Skeletal muscle satellite cell (primary cell): Measurements from ENCODE around the gene PCDHB13.
"Not testable (repeated sequence)": the region's sequence is repeated elsewhere in the genome, so short reads cannot be mapped to it uniquely, and the experiment has no call there.

ENCODE experiments used
- H3K27me3 ChIP-seq: 2 replicates; pipeline ENCODE4 v1.7.0; 2013; ENCODE audit warnings: low read length; ENCODE audit not compliant: control insufficient read depth, insufficient read depth
- H3K36me3 ChIP-seq: 2 replicates; pipeline ENCODE4 v1.7.0; 2013; ENCODE audit warnings: mild to moderate bottlenecking, control low read depth, low read length; ENCODE audit not compliant: insufficient read depth
- H3K4me1 ChIP-seq: 2 replicates; pipeline ENCODE4 v1.7.0; 2013; ENCODE audit warnings: low read length; ENCODE audit not compliant: control insufficient read depth, insufficient read depth
- H3K4me2 ChIP-seq: 2 replicates; pipeline ENCODE4 v1.7.0; 2013; ENCODE audit warnings: mild to moderate bottlenecking, low read length
- H3K4me3 ChIP-seq: 2 replicates; pipeline ENCODE4 v1.7.0; 2013; ENCODE audit warnings: low read length
- H3K9ac ChIP-seq: 2 replicates; pipeline ENCODE4 v1.7.0; 2013; ENCODE audit warnings: mild to moderate bottlenecking, low read depth, low read length, moderate library complexity
- H3K9me3 ChIP-seq: replicated peaks from 2 replicates; pipeline ENCODE4 v1.7.0; 2013; ENCODE audit warnings: mild to moderate bottlenecking, control low read depth, low read length

PCDHB13 gene

GRCh38 chr5:141210849-141211248 is 2.9 kb upstream of the PCDHB13 start:
- H3K4me3 ChIP-seq, H3K9ac ChIP-seq, H3K9me3 ChIP-seq, H3K36me3 ChIP-seq, H3K27me3 ChIP-seq, H3K4me1 ChIP-seq, H3K4me2 ChIP-seq: not testable (repeated sequence)

GRCh38 chr5:141214583-141214982 is 864 bp downstream of the PCDHB13 start:
- not testable (repeated sequence) for H3K36me3 ChIP-seq, H3K9ac ChIP-seq, H3K4me3 ChIP-seq, H3K9me3 ChIP-seq, H3K27me3 ChIP-seq, H3K4me2 ChIP-seq, H3K4me1 ChIP-seq

DNA sequence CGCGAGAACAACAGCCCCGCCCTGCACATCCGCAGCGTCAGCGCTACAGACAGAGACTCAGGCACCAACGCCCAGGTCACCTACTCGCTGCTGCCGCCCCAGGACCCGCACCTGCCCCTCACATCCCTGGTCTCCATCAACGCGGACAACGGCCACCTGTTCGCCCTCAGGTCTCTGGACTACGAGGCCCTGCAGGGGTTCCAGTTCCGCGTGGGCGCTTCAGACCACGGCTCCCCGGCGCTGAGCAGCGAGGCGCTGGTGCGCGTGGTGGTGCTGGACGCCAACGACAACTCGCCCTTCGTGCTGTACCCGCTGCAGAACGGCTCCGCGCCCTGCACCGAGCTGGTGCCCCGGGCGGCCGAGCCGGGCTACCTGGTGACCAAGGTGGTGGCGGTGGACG is 1.8 kb downstream of the PCDHB13 start:
- H3K27me3 ChIP-seq, H3K4me3 ChIP-seq, H3K36me3 ChIP-seq, H3K4me1 ChIP-seq, H3K9me3 ChIP-seq, H3K9ac ChIP-seq, H3K4me2 ChIP-seq: not testable (repeated sequence)

DNA sequence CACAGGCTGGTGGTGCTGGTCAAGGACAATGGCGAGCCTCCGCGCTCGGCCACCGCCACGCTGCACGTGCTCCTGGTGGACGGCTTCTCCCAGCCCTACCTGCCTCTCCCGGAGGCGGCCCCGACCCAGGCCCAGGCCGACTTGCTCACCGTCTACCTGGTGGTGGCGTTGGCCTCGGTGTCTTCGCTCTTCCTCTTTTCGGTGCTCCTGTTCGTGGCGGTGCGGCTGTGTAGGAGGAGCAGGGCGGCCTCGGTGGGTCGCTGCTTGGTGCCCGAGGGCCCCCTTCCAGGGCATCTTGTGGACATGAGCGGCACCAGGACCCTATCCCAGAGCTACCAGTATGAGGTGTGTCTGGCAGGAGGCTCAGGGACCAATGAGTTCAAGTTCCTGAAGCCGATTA is 2.3 kb downstream of the PCDHB13 start:
- H3K27me3 ChIP-seq, H3K4me1 ChIP-seq, H3K4me2 ChIP-seq, H3K9ac ChIP-seq, H3K9me3 ChIP-seq, H3K4me3 ChIP-seq, H3K36me3 ChIP-seq: not testable (repeated sequence)

DNA sequence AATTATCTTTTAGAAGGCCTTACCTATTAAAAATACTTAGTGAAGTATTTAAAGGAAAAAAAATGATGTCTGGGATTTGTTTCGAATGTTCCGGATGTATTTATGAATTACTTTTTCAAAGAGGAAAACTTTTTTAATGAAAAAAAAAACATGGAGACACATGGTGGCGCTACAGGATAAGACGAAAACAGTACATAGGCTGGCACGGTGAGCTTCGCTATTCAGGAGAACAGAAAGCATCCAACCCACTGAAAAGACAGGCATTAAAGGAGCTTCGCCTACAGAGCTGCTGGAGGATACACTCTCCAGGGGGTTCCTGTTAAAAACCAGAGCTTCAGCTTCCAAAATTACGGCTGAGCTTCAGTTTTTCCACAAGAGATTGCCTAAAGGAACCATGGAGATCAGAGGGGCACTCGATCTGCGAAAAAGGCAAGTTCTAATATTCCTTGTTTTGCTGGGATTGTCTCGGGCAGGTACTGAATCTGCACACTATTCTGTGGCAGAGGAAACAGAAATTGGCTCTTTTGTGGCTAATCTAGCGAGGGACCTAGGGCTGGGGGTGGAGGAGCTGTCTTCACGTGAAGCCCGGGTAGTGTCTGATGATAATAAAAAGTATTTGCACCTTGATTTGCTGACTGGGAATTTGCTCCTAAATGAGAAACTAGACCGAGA is 9.5 kb downstream of the PCDHB13 start, which contains the start of gene PCDHB14:
Gene PCDHB14, plus strand, starts transcription at position 232 of the 672 bp plus-strand sequence. Its CDS starts 163 bp downstream, at position 395.
- Histone ChIP-seq H3K4me2 (peak within 1 kb of the TSS; percentile 65), H3K4me1 (no peaks in the 10 kb centered on the region), H3K9ac (no peak within 1 kb of the TSS), H3K4me3 (peak within 1 kb of the TSS; percentile 60), H3K9me3 (no peaks in the 10 kb centered on the region), H3K27me3 (no peaks in the 10 kb centered on the region), H3K36me3 (no peaks in the 10 kb centered on the region)

- H3K4me2 ChIP-seq, H3K9ac ChIP-seq, H3K4me1 ChIP-seq, H3K36me3 ChIP-seq, H3K4me3 ChIP-seq, H3K27me3 ChIP-seq, H3K9me3 ChIP-seq: not testable (repeated sequence)
These were observed 11.1 kb downstream of the PCDHB13 start for GRCh38 chr5:141224844-141225243.

- not testable (repeated sequence) for H3K9ac ChIP-seq, H3K4me1 ChIP-seq, H3K9me3 ChIP-seq, H3K4me3 ChIP-seq, H3K27me3 ChIP-seq, H3K4me2 ChIP-seq, H3K36me3 ChIP-seq
These were observed 11.7 kb downstream of the PCDHB13 start for GRCh38 chr5:141225421-141225820.

- peak overlapping the region; percentile 48 for H3K4me2 ChIP-seq
- H3K4me3 ChIP-seq: peak overlapping the region; percentile 61
- peaks cover 4% of the 10 kb centered on the region for H3K27me3 ChIP-seq
- H3K4me1 ChIP-seq: no peaks in the 10 kb centered on the region
- no peak overlapping the region for H3K9ac ChIP-seq
- H3K9me3 ChIP-seq: peaks cover 15% of the 10 kb centered on the region
- no peaks in the 10 kb centered on the region for H3K36me3 ChIP-seq
These were observed 20.5 kb downstream of the PCDHB13 start for GRCh38 chr5:141234109-141234667.

- H3K9ac ChIP-seq, H3K4me2 ChIP-seq, H3K36me3 ChIP-seq, H3K27me3 ChIP-seq, H3K4me3 ChIP-seq, H3K4me1 ChIP-seq: not testable (repeated sequence)
- H3K9me3 ChIP-seq: peaks cover 15% of the 10 kb centered on the region
These were observed 22.2 kb downstream of the PCDHB13 start for GRCh38 chr5:141235922-141236321.

- Histone ChIP-seq H3K4me2 (no peak overlapping the region), H3K9ac (no peak overlapping the region), H3K27me3 (peaks cover 4% of the 10 kb centered on the region), H3K4me1 (no peaks in the 10 kb centered on the region), H3K4me3 (no peak overlapping the region), H3K36me3 (no peaks in the 10 kb centered on the region), H3K9me3 (peaks cover 15% of the 10 kb centered on the region)
These were observed 23.0 kb downstream of the PCDHB13 start for GRCh38 chr5:141236516-141237313.

DNA sequence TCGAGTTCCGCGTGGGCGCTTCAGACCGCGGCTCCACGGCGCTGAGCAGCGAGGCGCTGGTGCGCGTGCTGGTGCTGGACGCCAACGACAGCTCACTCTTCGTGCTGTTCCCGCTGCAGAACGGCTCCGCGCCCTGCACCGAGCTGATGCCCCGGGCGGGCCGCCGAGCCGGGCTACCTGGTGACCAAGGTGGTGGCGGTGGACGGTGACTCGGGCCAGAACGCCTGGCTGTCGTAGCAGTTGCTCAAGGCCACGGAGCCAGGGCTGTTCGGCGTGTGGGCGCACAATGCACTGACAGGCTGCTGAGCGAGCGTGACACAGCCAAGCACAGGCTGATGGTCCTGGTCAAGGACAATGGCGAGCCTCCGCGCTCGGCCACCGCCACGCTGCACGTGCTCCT is 27.8 kb downstream of the PCDHB13 start:
- Histone ChIP-seq H3K9ac (no peak overlapping the region), H3K4me2 (no peak overlapping the region), H3K27me3 (no peaks in the 10 kb centered on the region), H3K4me1 (no peaks in the 10 kb centered on the region), H3K4me3 (no peak overlapping the region), H3K36me3 (no peaks in the 10 kb centered on the region), H3K9me3 (peaks cover 14% of the 10 kb centered on the region)
